Dendritic cell treated with granulocyte-macrophage colony-stimulating factor and Interleukin-4, amounts not matched to agents 40 ng/mL and 50 ng/mL, for 4 days (primary cell): ENCODE data around the gene PADI1.

ENCODE experiments used
- H3K27ac Mint-ChIP-seq: one replicate; pipeline ENCODE4 v1.8.0; 2022; ENCODE audit warnings: mild to moderate bottlenecking, mixed read lengths
- H3K27me3 Mint-ChIP-seq: one replicate; pipeline ENCODE4 v1.8.0; 2022; ENCODE audit warnings: mild to moderate bottlenecking, mixed read lengths
- H3K36me3 Mint-ChIP-seq: one replicate; pipeline ENCODE4 v1.8.0; 2022; ENCODE audit warnings: low read depth, mixed read lengths
- H3K4me1 Mint-ChIP-seq: one replicate; pipeline ENCODE4 v1.8.0; 2022; ENCODE audit warnings: low read depth, mixed read lengths
- H3K4me3 Mint-ChIP-seq: one replicate; pipeline ENCODE4 v1.8.0; 2022; ENCODE audit warnings: mild to moderate bottlenecking, moderate library complexity, mixed read lengths
- H3K9me3 Mint-ChIP-seq: one replicate; pipeline ENCODE4 v1.8.0; 2022; ENCODE audit warnings: mixed read lengths
- intact Hi-C: fragments of 100-400 bp; cut with micrococcal nuclease; formaldehyde crosslinking; loops from one replicate; pipeline ENCODE4 v1.15.0; 2022

The PADI1 gene

GRCh38 chr1:17260738-17261137 lies 55.8 kb downstream of the PADI1 start:
- Mint-ChIP-seq H3K4me1 (no peaks in the 10 kb centered on the region), H3K4me3 (no peak overlapping the region), H3K36me3 (no peaks in the 10 kb centered on the region)

GRCh38 chr1:17263936-17264335 lies 59.0 kb downstream of the PADI1 start:
- Mint-ChIP-seq H3K36me3 (no peaks in the 10 kb centered on the region), H3K4me1 (no peaks in the 10 kb centered on the region), H3K9me3 (no peaks in the 10 kb centered on the region), H3K27me3 (peaks cover 9% of the 10 kb centered on the region), H3K4me3 (no peak overlapping the region), H3K27ac (no peak overlapping the region)
- intact Hi-C loops, result no loop called here

More at GRCh38 chr1:17260738-17261137, 55.8 kb downstream of the PADI1 start:
- Mint-ChIP-seq H3K27me3 (peaks cover 10% of the 10 kb centered on the region), H3K9me3 (no peaks in the 10 kb centered on the region), H3K27ac (no peak overlapping the region)
- intact Hi-C loops, result no loop called here

- Mint-ChIP-seq H3K27me3 (peaks cover 5% of the 10 kb centered on the region), H3K4me1 (no peaks in the 10 kb centered on the region), H3K9me3 (no peaks in the 10 kb centered on the region), H3K36me3 (no peaks in the 10 kb centered on the region), H3K4me3 (no peak overlapping the region), H3K27ac (no peak overlapping the region)
- intact Hi-C loops, result no loop called here
These were observed 59.5 kb downstream of the PADI1 start for GRCh38 chr1:17264470-17264869.

GRCh38 chr1:17265162-17265561 lies 60.2 kb downstream of the PADI1 start:
- Mint-ChIP-seq H3K27ac (no peak overlapping the region), H3K9me3 (no peaks in the 10 kb centered on the region), H3K27me3 (peaks cover 4% of the 10 kb centered on the region), H3K4me1 (no peaks in the 10 kb centered on the region), H3K4me3 (no peak overlapping the region), H3K36me3 (no peaks in the 10 kb centered on the region)
- intact Hi-C loops, result no loop called here

- no peak overlapping the region for H3K27ac Mint-ChIP-seq
- no peaks in the 10 kb centered on the region for H3K9me3 Mint-ChIP-seq
- H3K4me3 Mint-ChIP-seq, result no peak overlapping the region
- H3K4me1 Mint-ChIP-seq, result no peaks in the 10 kb centered on the region
- intact Hi-C loops, result no loop called here
- peaks cover 4% of the 10 kb centered on the region for H3K27me3 Mint-ChIP-seq
- H3K36me3 Mint-ChIP-seq, result no peaks in the 10 kb centered on the region
These were observed 61.0 kb downstream of the PADI1 start for GRCh38 chr1:17265950-17266349.

GRCh38 chr1:17270891-17271765 lies 66.2 kb downstream of the PADI1 start:
- no peaks in the 10 kb centered on the region for H3K27me3 Mint-ChIP-seq
- H3K4me1 Mint-ChIP-seq, result peaks cover 12% of the 10 kb centered on the region
- H3K9me3 Mint-ChIP-seq, result no peaks in the 10 kb centered on the region
- H3K36me3 Mint-ChIP-seq, result no peaks in the 10 kb centered on the region
- no peak overlapping the region for H3K4me3 Mint-ChIP-seq
- no peak overlapping the region for H3K27ac Mint-ChIP-seq
- intact Hi-C loops, result no loop called here

- Mint-ChIP-seq H3K4me1 (peaks cover 21% of the 10 kb centered on the region), H3K36me3 (no peaks in the 10 kb centered on the region), H3K4me3 (no peak overlapping the region), H3K27me3 (no peaks in the 10 kb centered on the region), H3K27ac (peak overlapping the region; percentile 39), H3K9me3 (no peaks in the 10 kb centered on the region)
- intact Hi-C loops, result no loop called here
These were observed 67.1 kb downstream of the PADI1 start for GRCh38 chr1:17272066-17272465.

- no peak overlapping the region for H3K4me3 Mint-ChIP-seq
- intact Hi-C loops, result no loop called here
- H3K27ac Mint-ChIP-seq, result no peak overlapping the region
- no peaks in the 10 kb centered on the region for H3K27me3 Mint-ChIP-seq
- H3K36me3 Mint-ChIP-seq, result no peaks in the 10 kb centered on the region
- peaks cover 26% of the 10 kb centered on the region for H3K4me1 Mint-ChIP-seq
- H3K9me3 Mint-ChIP-seq, result no peaks in the 10 kb centered on the region
These were observed 67.7 kb downstream of the PADI1 start for GRCh38 chr1:17272646-17273045.

GRCh38 chr1:17273096-17273495 lies 68.2 kb downstream of the PADI1 start:
- intact Hi-C loops, result no loop called here
- Mint-ChIP-seq H3K27ac (no peak overlapping the region), H3K36me3 (no peaks in the 10 kb centered on the region), H3K27me3 (no peaks in the 10 kb centered on the region), H3K9me3 (no peaks in the 10 kb centered on the region), H3K4me1 (peaks cover 26% of the 10 kb centered on the region), H3K4me3 (no peak overlapping the region)

- no peak overlapping the region for H3K4me3 Mint-ChIP-seq
- intact Hi-C loops, result no loop called here
- no peaks in the 10 kb centered on the region for H3K27me3 Mint-ChIP-seq
- no peaks in the 10 kb centered on the region for H3K9me3 Mint-ChIP-seq
- no peak overlapping the region for H3K27ac Mint-ChIP-seq
- no peaks in the 10 kb centered on the region for H3K36me3 Mint-ChIP-seq
- peaks cover 26% of the 10 kb centered on the region for H3K4me1 Mint-ChIP-seq
These were observed 69.5 kb downstream of the PADI1 start for GRCh38 chr1:17274186-17275170.

- Mint-ChIP-seq H3K4me1 (peaks cover 44% of the 10 kb centered on the region), H3K27ac (no peak overlapping the region), H3K9me3 (no peaks in the 10 kb centered on the region), H3K36me3 (no peaks in the 10 kb centered on the region), H3K27me3 (no peaks in the 10 kb centered on the region), H3K4me3 (no peak overlapping the region)
- intact Hi-C loops, result no loop called here
These were observed 71.6 kb downstream of the PADI1 start for GRCh38 chr1:17276568-17276967.

GRCh38 chr1:17277511-17278159 lies 72.7 kb downstream of the PADI1 start:
- intact Hi-C loops, result no loop called here
- no peak overlapping the region for H3K27ac Mint-ChIP-seq
- no peak overlapping the region for H3K4me3 Mint-ChIP-seq
- H3K27me3 Mint-ChIP-seq, result no peaks in the 10 kb centered on the region
- peaks cover 54% of the 10 kb centered on the region for H3K4me1 Mint-ChIP-seq
- no peaks in the 10 kb centered on the region for H3K9me3 Mint-ChIP-seq
- H3K36me3 Mint-ChIP-seq, result no peaks in the 10 kb centered on the region

GRCh38 chr1:17278996-17279830 lies 74.3 kb downstream of the PADI1 start:
- H3K36me3 Mint-ChIP-seq, result no peaks in the 10 kb centered on the region
- no peak overlapping the region for H3K27ac Mint-ChIP-seq
- H3K27me3 Mint-ChIP-seq, result no peaks in the 10 kb centered on the region

More at GRCh38 chr1:17278996-17279830, 74.3 kb downstream of the PADI1 start:
- peaks cover 61% of the 10 kb centered on the region for H3K4me1 Mint-ChIP-seq
- no peaks in the 10 kb centered on the region for H3K9me3 Mint-ChIP-seq
- H3K4me3 Mint-ChIP-seq, result no peak overlapping the region
- intact Hi-C loops, result no loop called here
